ENCODE measurements around the gene ADIRF.
"Not testable (repeated sequence)": the region's sequence is repeated elsewhere in the genome, so short reads cannot be mapped to it uniquely, and the experiment has no call there.

The ADIRF gene

GRCh38 chr10:86971232-86971991 is 3.1 kb downstream of the ADIRF start:
- peak; percentile 89 for DNase-seq (ENCODE audit: low read depth, low spot score)
- H3K4me3 ChIP-seq (ENCODE audit: low read depth, low read length), result peak overlapping the region; percentile 61
- in situ Hi-C loops (cut with HindIII; ENCODE audit: low sequenced_read_pairs), result no loop called here
- no peak for TF ChIP-seq CTCF (IDR thresholded peaks at IDR 0.05; ENCODE audit: low read depth, low read length)

GRCh38 chr10:86972613-86973380 is 4.5 kb downstream of the ADIRF start:
- in situ Hi-C loops (cut with HindIII; ENCODE audit: low sequenced_read_pairs), result no loop called here
- no peak for DNase-seq (ENCODE audit: low read depth, low spot score)
- TF ChIP-seq CTCF (IDR thresholded peaks at IDR 0.05; ENCODE audit: low read depth, low read length), result no peak
- no peak overlapping the region for H3K4me3 ChIP-seq (ENCODE audit: low read depth, low read length)

GRCh38 chr10:86974484-86974883 is 6.2 kb downstream of the ADIRF start:
- TF ChIP-seq CTCF (IDR thresholded peaks at IDR 0.05; ENCODE audit: low read depth, low read length), result no peak
- H3K4me3 ChIP-seq (ENCODE audit: low read depth, low read length), result no peak overlapping the region
- in situ Hi-C loops (cut with HindIII; ENCODE audit: low sequenced_read_pairs), result no loop called here
- DNase-seq (ENCODE audit: low read depth, low spot score), result no peak

DNA sequence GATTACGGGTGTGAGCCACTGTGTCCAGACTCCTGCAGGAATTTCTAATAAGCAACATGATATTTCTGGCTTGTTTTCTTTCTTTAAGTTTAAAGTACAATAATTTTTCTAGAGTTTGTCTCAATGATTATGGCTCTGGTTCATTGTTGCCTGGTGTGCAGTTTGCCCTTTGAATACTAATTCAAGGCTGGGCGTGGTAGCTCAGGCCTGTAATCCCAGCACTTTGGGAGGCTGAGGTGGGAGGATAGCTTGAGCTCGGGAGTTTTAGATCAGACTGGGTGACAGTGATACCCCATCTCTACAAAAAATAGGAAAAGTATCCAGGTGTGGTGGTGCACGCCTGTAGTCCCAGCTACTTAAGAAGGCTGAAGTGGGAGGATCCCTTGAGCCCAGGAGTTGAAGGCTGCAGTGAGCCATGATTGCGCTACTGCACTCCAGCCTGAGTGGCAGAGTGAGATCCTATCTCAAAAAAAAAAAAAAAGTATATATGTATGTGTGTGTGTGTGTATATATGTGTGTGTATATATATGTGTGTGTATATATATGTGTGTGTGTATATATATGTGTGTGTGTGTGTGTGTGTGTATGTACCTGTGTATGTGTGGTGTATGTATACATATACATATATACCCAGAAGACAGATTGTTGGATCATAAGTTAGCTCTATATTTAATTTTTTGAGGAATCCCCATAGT is 8.2 kb downstream of the ADIRF start:
- in situ Hi-C loops (cut with HindIII; ENCODE audit: low sequenced_read_pairs), result no loop called here
- DNase-seq (ENCODE audit: low read depth, low spot score), result no peak
- no peak for TF ChIP-seq CTCF (IDR thresholded peaks at IDR 0.05; ENCODE audit: low read depth, low read length)
- no peak overlapping the region for H3K4me3 ChIP-seq (ENCODE audit: low read depth, low read length)

GRCh38 chr10:86978457-86978856 is 10.2 kb downstream of the ADIRF start:
- H3K4me3 ChIP-seq (ENCODE audit: low read depth, low read length); DNase-seq (ENCODE audit: low read depth, low spot score); in situ Hi-C loops (cut with HindIII; ENCODE audit: low sequenced_read_pairs): not testable (repeated sequence)

- no peak for DNase-seq (ENCODE audit: low read depth, low spot score)
- H3K4me3 ChIP-seq (ENCODE audit: low read depth, low read length), result no peak overlapping the region
- in situ Hi-C loops (cut with HindIII; ENCODE audit: low sequenced_read_pairs), result no loop called here
- no peak for TF ChIP-seq CTCF (IDR thresholded peaks at IDR 0.05; ENCODE audit: low read depth, low read length)
Measured at GRCh38 chr10:86979296-86979818, 11.1 kb downstream of the ADIRF start.

Data from astrocyte of the spinal cord (primary cell).